PC-9 (cell line): ENCODE measurements around the gene CARS1.

Experiments
- EZH2 ChIP-seq: fragments of 200-600 bp; sonication (generic); IDR thresholded peaks from 2 replicates; pipeline ENCODE4 v1.8.0; 2017; ENCODE audit warnings: antibody characterized with exemption, low read depth
- TF ChIP-seq, protein P1 (sequence below): fragments of 200-600 bp; sonication (generic); conservative IDR thresholded peaks from 2 replicates; pipeline ENCODE4 v1.6.1; 2017; ENCODE audit warnings: mixed run types, antibody characterized with exemption, mild to moderate bottlenecking, moderate library complexity

DNA sequence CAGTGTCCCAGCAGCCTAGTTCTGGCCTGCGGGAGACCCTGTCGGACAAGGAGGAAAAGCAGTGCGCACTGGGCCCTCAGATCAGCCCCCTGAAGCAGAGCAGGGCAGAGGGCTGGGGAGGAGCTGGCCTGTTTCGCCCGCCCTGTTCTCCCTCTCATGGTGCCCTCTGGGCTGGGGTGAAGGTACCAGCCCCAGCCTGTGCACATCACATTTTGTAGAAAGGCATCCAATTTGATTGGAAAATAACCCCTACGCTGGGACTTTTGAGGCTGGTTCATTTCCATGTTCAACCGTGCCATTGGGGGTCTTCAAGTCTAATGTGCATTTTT lies 64.3 kb downstream of the CARS1 start:
- TF ChIP-seq, protein P1, sequence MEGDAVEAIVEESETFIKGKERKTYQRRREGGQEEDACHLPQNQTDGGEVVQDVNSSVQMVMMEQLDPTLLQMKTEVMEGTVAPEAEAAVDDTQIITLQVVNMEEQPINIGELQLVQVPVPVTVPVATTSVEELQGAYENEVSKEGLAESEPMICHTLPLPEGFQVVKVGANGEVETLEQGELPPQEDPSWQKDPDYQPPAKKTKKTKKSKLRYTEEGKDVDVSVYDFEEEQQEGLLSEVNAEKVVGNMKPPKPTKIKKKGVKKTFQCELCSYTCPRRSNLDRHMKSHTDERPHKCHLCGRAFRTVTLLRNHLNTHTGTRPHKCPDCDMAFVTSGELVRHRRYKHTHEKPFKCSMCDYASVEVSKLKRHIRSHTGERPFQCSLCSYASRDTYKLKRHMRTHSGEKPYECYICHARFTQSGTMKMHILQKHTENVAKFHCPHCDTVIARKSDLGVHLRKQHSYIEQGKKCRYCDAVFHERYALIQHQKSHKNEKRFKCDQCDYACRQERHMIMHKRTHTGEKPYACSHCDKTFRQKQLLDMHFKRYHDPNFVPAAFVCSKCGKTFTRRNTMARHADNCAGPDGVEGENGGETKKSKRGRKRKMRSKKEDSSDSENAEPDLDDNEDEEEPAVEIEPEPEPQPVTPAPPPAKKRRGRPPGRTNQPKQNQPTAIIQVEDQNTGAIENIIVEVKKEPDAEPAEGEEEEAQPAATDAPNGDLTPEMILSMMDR = no peak
- no peak for TF ChIP-seq EZH2
